ENCODE measurements around the gene EDDM13.
"Not testable (repeated sequence)": the region's sequence is repeated elsewhere in the genome, so short reads cannot be mapped to it uniquely, and the experiment has no call there.

Gene EDDM13

GRCh38 chr19:56294549-56294948 lies 22.0 kb downstream of the EDDM13 start:
- peak overlapping the region; percentile 90 for H3K27ac ChIP-seq
- peak; percentile 99 for DNase-seq (ENCODE audit: low read depth, low spot score)

GRCh38 chr19:56295531-56296455 lies 23.2 kb downstream of the EDDM13 start:
- DNase-seq (ENCODE audit: low read depth, low spot score): peak; percentile 92

GRCh38 chr19:56297010-56297409 lies 24.5 kb downstream of the EDDM13 start:
- no peak overlapping the region for H3K27ac ChIP-seq
- no peak for DNase-seq (ENCODE audit: low read depth, low spot score)

More at GRCh38 chr19:56295531-56296455, 23.2 kb downstream of the EDDM13 start:
- peak overlapping the region; percentile 90 for H3K27ac ChIP-seq

GRCh38 chr19:56299688-56300087 lies 27.1 kb downstream of the EDDM13 start:
- DNase-seq (ENCODE audit: low read depth, low spot score): no peak
- no peak overlapping the region for H3K27ac ChIP-seq

GRCh38 chr19:56301155-56301554 lies 28.6 kb downstream of the EDDM13 start:
- H3K27ac ChIP-seq: peak overlapping the region; percentile 19
- no peak for DNase-seq (ENCODE audit: low read depth, low spot score)

GRCh38 chr19:56301886-56302620 lies 29.5 kb downstream of the EDDM13 start:
- DNase-seq (ENCODE audit: low read depth, low spot score): no peak
- peak overlapping the region; percentile 19 for H3K27ac ChIP-seq

GRCh38 chr19:56304243-56304642 lies 31.7 kb downstream of the EDDM13 start:
- DNase-seq (ENCODE audit: low read depth, low spot score): no peak
- no peak overlapping the region for H3K27ac ChIP-seq

GRCh38 chr19:56306016-56306415 lies 33.5 kb downstream of the EDDM13 start:
- DNase-seq (ENCODE audit: low read depth, low spot score): no peak
- H3K27ac ChIP-seq: no peak overlapping the region

- H3K27ac ChIP-seq; DNase-seq (ENCODE audit: low read depth, low spot score): not testable (repeated sequence)
Observed at GRCh38 chr19:56307062-56307461, 34.5 kb downstream of the EDDM13 start.

- no peak for DNase-seq (ENCODE audit: low read depth, low spot score)
- no peak overlapping the region for H3K27ac ChIP-seq
Observed at GRCh38 chr19:56308792-56309191, 36.2 kb downstream of the EDDM13 start.

- no peak for DNase-seq (ENCODE audit: low read depth, low spot score)
- no peak overlapping the region for H3K27ac ChIP-seq
Observed at GRCh38 chr19:56309511-56310185, 37.1 kb downstream of the EDDM13 start.

GRCh38 chr19:56310462-56310861 lies 37.9 kb downstream of the EDDM13 start:
- H3K27ac ChIP-seq: no peak overlapping the region
- no peak for DNase-seq (ENCODE audit: low read depth, low spot score)

GRCh38 chr19:56312342-56312741 lies 39.8 kb downstream of the EDDM13 start:
- no peak for DNase-seq (ENCODE audit: low read depth, low spot score)
- no peak overlapping the region for H3K27ac ChIP-seq

- DNase-seq (ENCODE audit: low read depth, low spot score): no peak
- no peak overlapping the region for H3K27ac ChIP-seq
Observed at GRCh38 chr19:56312787-56313657, 40.5 kb downstream of the EDDM13 start.

GRCh38 chr19:56314018-56314380 lies 41.5 kb downstream of the EDDM13 start:
- DNase-seq (ENCODE audit: low read depth, low spot score): no peak
- peak overlapping the region; percentile 94 for H3K27ac ChIP-seq

- DNase-seq (ENCODE audit: low read depth, low spot score): peak; percentile 70
- peak within 1 kb of the TSS; percentile 94 for H3K27ac ChIP-seq
Observed at GRCh38 chr19:56314381-56315076, 42.0 kb downstream of the EDDM13 start, which contains the start of gene ZSCAN5A. Gene ZSCAN5A (minus strand): TSS chr19:56314839. CDS start chr19:56225046, 89,793 bp downstream.

GRCh38 chr19:56315077-56315828 lies 42.7 kb downstream of the EDDM13 start:
- peak; percentile 94 for DNase-seq (ENCODE audit: low read depth, low spot score)

GRCh38 chr19:56316728-56317127 lies 44.2 kb downstream of the EDDM13 start:
- no peak for DNase-seq (ENCODE audit: low read depth, low spot score)
- no peak overlapping the region for H3K27ac ChIP-seq

More at GRCh38 chr19:56315077-56315828, 42.7 kb downstream of the EDDM13 start:
- H3K27ac ChIP-seq: peak overlapping the region; percentile 94
